H1 (cell line): ENCODE results near the gene TMEM51.

Source experiments
- ASH2L ChIP-seq: fragments of 200-600, 300-600 bp; sonication (generic); IDR thresholded peaks from one replicate; pipeline ENCODE4 v1.7.1; 2017; ENCODE audit warnings: low read length
- CBX8 ChIP-seq: fragments of 300-800, 300-1000 bp; sonication (generic); IDR thresholded peaks from 2 replicates; pipeline ENCODE4 v1.7.1; 2016; ENCODE audit warnings: low read depth, low read length, borderline replicate concordance
- CTCF ChIP-seq, 3 experiments: IDR thresholded peaks; 1 replicate in 2 of 3; 2 replicates in 1 of 3; pipeline versions ENCODE4 v1.5.1 to v1.6.1; 2011; ENCODE audit warnings: low read length in 3 of 3, mild to moderate bottlenecking in 3 of 3, inconsistent platforms in 2 of 3, low read depth in 1 of 3, moderate library complexity in 1 of 3; ENCODE audit not compliant: insufficient read depth in 1 of 3; ENCODE audit errors: control extremely low read depth in 1 of 3
- GTF2F1 ChIP-seq: IDR thresholded peaks from 2 replicates; pipeline ENCODE4 v1.6.1; 2012; ENCODE audit warnings: low read depth, low read length, improper control_type of control experiment, borderline replicate concordance
- POLR2A ChIP-seq, 2 experiments: IDR thresholded peaks; 1 replicate in 1 of 2; 2 replicates in 1 of 2; pipeline ENCODE4 v1.6.1; 2011; ENCODE audit warnings: low read depth in 2 of 2, low read length in 2 of 2, mild to moderate bottlenecking in 2 of 2; ENCODE audit errors: control extremely low read depth in 1 of 2
- POLR2AphosphoS5 ChIP-seq: IDR thresholded peaks from 2 replicates; pipeline ENCODE4 v1.6.1; 2011; ENCODE audit warnings: low read depth, low read length
- SIRT6 ChIP-seq: IDR thresholded peaks from one replicate; pipeline ENCODE4 v1.7.1; 2012; ENCODE audit warnings: low read length, inconsistent platforms

- TF ChIP-seq SIRT6, result no peak
- TF ChIP-seq POLR2A (IDR thresholded peaks at IDR 0.05; ENCODE audit: control extremely low read depth in 1 of 2, low read depth in 2 of 2, low read length in 2 of 2), result no peak
- no peak for TF ChIP-seq GTF2F1
- TF ChIP-seq ASH2L, result no peak
- TF ChIP-seq CBX8, result no peak
- no peak for TF ChIP-seq POLR2AphosphoS5
- no peak for TF ChIP-seq CTCF (IDR thresholded peaks at IDR 0.05; ENCODE audit: control extremely low read depth in 1 of 3, insufficient read depth in 1 of 3, low read depth in 1 of 3, low read length in 3 of 3)
These were observed 22.6 kb downstream of the TMEM51 start for GRCh38 chr1:15176120-15176519.
